Suprapubic skin (tissue), 4 donors: ENCODE data around the gene CNTRL. TPM values are rescaled to one million over a fixed set of nuclear protein-coding genes. Genes with fewer than 3 reads are reported as not detected.
A peak's percentile ranks its signal among the peaks of the same experiment; 100 is the strongest.

ENCODE experiments used
- DNase-seq, 2 donors: peaks; one replicate each; pipeline ENCODE4 v3.0.0-alpha.2; 2019; ENCODE audit warnings: low spot score in 2 of 2
- H3K27ac ChIP-seq: fragments of 200-600 bp; sonication (generic); one replicate; pipeline ENCODE4 v1.5.1; 2019
- H3K27me3 ChIP-seq: fragments of 200-600 bp; sonication (generic); one replicate; pipeline ENCODE4 v1.5.1; 2019
- H3K36me3 ChIP-seq: fragments of 200-600 bp; sonication (generic); one replicate; pipeline ENCODE4 v1.5.1; 2019
- H3K4me1 ChIP-seq: fragments of 200-600 bp; sonication (generic); one replicate; pipeline ENCODE4 v1.5.1; 2019
- H3K4me3 ChIP-seq: fragments of 200-600 bp; sonication (generic); one replicate; pipeline ENCODE4 v1.5.1; 2019; ENCODE audit warnings: mild to moderate bottlenecking
- H3K9me3 ChIP-seq: fragments of 200-600 bp; sonication (generic); one replicate; pipeline ENCODE4 v1.5.1; 2019
- EP300 ChIP-seq: sonication (generic); formaldehyde crosslinking; IDR thresholded peaks from one replicate; pipeline ENCODE4 v1.6.1; 2017; ENCODE audit warnings: antibody characterized with exemption
- POLR2A ChIP-seq, 2 donors: fragments of 450-650 bp; IDR thresholded peaks; one replicate each; pipeline ENCODE4 v1.6.1; 2017; ENCODE audit warnings: antibody characterized with exemption in 2 of 2, mild to moderate bottlenecking in 2 of 2, moderate library complexity in 2 of 2
- POLR2AphosphoS5 ChIP-seq, 3 donors: sonication (generic); formaldehyde crosslinking; IDR thresholded peaks; one replicate each; pipeline ENCODE4 v1.6.1; 2017; ENCODE audit warnings: antibody characterized with exemption in 3 of 3
- WGBS: methylation state at CpG from one replicate; pipeline ENCODE4 v1.1.5; 2018; 5-methylcytosine and 5-hydroxymethylcytosine counted together
- total RNA-seq, 4 donors: library from RNA; depleted of rRNA; stranded (reverse); fragments of >200 nt; gene quantifications; one replicate each; pipeline ENCODE4 v1.1.0, GENCODE V29; 2016
- TF ChIP-seq, protein P1 (sequence below), 2 donors: fragments of 200-600 bp in 1 of 2; fragments of 450-650 bp in 1 of 2; sonication (generic) in 1 of 2; IDR thresholded peaks; one replicate each; pipeline ENCODE4 v1.5.1; 2016 to 2019; ENCODE audit warnings: antibody characterized with exemption in 2 of 2, mild to moderate bottlenecking in 1 of 2, moderate library complexity in 1 of 2

Gene CNTRL
- total RNA-seq, 4 donors from 2014 or later = 6.4 to 24.6 (median 13.6) TPM

DNA sequence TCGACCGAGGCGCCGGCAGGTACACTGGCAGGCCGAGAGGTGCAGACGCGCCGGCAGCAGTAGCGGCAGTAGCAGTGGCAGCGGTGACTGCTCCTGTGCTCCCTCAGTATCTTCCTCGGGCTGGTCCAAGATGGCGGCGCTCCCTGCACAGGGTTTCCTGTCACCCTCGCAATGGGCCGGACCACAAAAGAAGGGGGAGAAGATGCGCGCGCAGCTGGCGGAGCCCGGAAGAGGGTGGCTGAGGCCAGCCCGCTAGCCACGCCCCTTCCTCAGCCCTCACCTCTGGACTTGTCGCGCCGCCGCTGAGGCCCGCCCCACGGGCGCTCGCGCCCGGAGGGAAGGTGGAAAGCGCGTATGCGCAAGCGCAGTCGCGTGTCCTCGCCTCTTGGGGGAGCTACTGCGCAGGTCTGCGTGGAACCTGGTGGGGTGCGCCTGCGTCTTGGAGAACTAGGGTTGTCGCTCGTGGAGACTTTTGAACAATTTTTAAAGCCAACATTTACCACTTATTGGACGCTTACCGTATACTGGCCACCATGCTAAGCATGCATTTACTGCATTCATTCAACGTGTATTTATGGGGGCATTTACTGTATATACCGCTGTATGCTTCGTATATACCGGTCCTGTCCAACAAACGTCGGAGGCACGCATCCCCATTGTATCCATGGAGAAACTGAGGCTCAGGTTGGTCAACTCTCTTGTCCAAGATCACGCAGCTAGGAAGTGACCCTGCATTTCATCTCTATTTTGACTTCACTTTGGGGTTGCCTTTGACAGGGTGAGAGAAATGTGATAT is 127.2 kb downstream of the CNTRL start, which contains the start of gene RAB14:
Gene RAB14 (minus strand): TSS at position 132 of the 796 bp plus-strand sequence. CDS start 8,457 bp downstream, outside the sequence.
- TF ChIP-seq POLR2AphosphoS5 (IDR thresholded peaks at IDR 0.05) (peak in 1 of 3 donors; percentile 41), POLR2A (IDR thresholded peaks at IDR 0.05) (peak in 1 of 2 donors; percentile 69), EP300 (peak; percentile 30)
- TF ChIP-seq, protein P1, sequence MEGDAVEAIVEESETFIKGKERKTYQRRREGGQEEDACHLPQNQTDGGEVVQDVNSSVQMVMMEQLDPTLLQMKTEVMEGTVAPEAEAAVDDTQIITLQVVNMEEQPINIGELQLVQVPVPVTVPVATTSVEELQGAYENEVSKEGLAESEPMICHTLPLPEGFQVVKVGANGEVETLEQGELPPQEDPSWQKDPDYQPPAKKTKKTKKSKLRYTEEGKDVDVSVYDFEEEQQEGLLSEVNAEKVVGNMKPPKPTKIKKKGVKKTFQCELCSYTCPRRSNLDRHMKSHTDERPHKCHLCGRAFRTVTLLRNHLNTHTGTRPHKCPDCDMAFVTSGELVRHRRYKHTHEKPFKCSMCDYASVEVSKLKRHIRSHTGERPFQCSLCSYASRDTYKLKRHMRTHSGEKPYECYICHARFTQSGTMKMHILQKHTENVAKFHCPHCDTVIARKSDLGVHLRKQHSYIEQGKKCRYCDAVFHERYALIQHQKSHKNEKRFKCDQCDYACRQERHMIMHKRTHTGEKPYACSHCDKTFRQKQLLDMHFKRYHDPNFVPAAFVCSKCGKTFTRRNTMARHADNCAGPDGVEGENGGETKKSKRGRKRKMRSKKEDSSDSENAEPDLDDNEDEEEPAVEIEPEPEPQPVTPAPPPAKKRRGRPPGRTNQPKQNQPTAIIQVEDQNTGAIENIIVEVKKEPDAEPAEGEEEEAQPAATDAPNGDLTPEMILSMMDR (IDR thresholded peaks at IDR 0.05) = peak; percentile 15 to 70
- H3K9me3 ChIP-seq = no peaks in the 10 kb centered on the region
- H3K4me1 ChIP-seq = peaks cover 48% of the 10 kb centered on the region
- H3K27me3 ChIP-seq = no peaks in the 10 kb centered on the region
- 6% methylated on average over 19 of the region's 55 CpGs for WGBS
- peak; percentile 100 for DNase-seq
- H3K36me3 ChIP-seq = no peaks in the 10 kb centered on the region
- peak within 1 kb of the TSS; percentile 100 for H3K4me3 ChIP-seq
- H3K27ac ChIP-seq = peak within 1 kb of the TSS; percentile 98

DNA sequence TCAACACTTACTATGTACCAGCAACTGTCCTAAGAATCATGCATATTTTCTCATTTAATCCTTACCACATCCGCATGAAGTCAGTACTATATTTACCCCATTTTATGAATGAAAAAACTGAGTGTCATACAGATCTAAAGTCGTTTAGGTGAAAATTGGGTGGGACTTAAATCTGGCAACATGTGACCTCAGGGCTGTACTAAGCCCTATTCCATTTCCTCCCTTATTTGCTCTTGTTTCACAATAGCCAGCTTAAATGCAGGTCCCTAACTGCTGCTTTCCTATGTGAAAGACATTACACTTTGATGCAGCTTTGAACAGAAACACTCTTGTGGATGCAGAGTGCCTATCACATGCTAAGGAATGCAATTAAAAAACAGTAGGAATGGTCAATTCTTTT is 129.4 kb downstream of the CNTRL start:
- 61% methylated on average over 2 of the region's 2 CpGs for WGBS
- H3K4me1 ChIP-seq = peaks cover 26% of the 10 kb centered on the region
- H3K9me3 ChIP-seq = no peaks in the 10 kb centered on the region
- H3K27ac ChIP-seq = no peak overlapping the region
- no peaks in the 10 kb centered on the region for H3K27me3 ChIP-seq
- DNase-seq = no peak
- H3K4me3 ChIP-seq = no peak overlapping the region
- no peaks in the 10 kb centered on the region for H3K36me3 ChIP-seq
- TF ChIP-seq POLR2A (IDR thresholded peaks at IDR 0.05) (no peak), EP300 (no peak)
- TF ChIP-seq, protein P1 (IDR thresholded peaks at IDR 0.05) = no peak

DNA sequence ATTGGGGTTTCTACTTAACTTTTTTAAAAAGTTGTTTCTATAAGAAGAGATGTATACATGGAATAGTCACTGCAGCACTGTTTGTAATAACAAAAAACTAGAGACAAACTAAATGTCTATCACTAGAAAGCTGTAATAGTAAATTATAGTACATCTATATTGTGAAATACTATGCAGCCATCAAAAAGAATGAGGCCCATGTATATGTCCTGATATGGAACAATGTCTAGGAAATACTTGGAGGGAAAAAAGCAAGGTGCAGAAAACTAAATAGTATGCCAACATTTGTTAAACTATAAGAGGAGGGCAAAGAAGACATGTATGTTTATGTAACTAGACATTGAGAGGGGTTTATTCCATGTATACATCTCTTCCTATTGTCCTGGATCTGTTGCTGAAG is 129.9 kb downstream of the CNTRL start:
- H3K4me1 ChIP-seq = peaks cover 21% of the 10 kb centered on the region
- no peaks in the 10 kb centered on the region for H3K36me3 ChIP-seq
- DNase-seq = no peak
- H3K4me3 ChIP-seq = no peak overlapping the region
- no peaks in the 10 kb centered on the region for H3K9me3 ChIP-seq
- no peaks in the 10 kb centered on the region for H3K27me3 ChIP-seq
- no peak overlapping the region for H3K27ac ChIP-seq
- TF ChIP-seq EP300 (no peak), POLR2A (IDR thresholded peaks at IDR 0.05) (no peak), POLR2AphosphoS5 (IDR thresholded peaks at IDR 0.05) (no peak)
- TF ChIP-seq, protein P1 (IDR thresholded peaks at IDR 0.05) = no peak

DNA sequence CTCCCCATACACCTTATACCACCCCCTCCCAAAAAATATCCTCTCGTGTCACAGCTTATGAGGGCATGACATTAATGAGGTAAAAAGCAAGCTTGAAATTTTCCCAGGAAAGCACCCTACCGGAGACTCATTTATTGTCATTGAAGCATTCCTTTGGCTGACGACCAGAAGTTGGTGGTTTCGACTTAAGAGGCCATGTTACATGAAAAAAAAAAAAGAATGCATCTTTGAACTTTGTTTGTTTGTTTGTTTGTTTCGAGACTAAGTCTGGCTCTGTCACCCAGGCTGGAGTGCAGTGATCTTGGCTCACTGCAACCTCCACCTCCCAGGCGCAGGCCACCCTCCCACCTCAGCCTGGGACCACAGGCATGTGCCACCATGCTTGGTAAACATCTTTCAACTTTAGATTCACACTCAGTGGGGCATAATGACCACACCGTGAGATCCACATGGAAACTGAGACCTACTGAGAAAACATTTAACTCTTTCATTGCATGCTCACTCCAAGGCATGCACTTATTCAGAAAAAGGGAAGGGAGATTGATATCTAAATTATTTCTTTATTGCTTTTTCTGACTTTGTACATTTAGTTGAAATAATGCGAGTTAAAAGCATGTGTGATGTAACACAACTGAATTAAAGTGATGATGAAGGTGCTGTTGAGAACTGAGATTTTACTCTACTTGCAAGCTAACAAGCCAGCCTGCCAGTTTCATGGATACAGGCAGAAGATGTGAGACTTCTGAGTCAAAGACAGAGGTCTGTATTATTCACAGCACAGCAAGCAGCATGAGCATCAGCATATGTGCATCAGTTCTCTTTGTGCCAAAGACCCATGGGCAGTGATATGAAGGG is 132.0 kb downstream of the CNTRL start:
- peaks cover 8% of the 10 kb centered on the region for H3K4me1 ChIP-seq
- TF ChIP-seq EP300 = no peak
- no peaks in the 10 kb centered on the region for H3K9me3 ChIP-seq
- no peaks in the 10 kb centered on the region for H3K27me3 ChIP-seq
- 62% methylated on average over 8 of the region's 8 CpGs for WGBS
- no peak for DNase-seq
- H3K4me3 ChIP-seq = no peak overlapping the region
- H3K36me3 ChIP-seq = no peaks in the 10 kb centered on the region
- H3K27ac ChIP-seq = no peak overlapping the region

DNA sequence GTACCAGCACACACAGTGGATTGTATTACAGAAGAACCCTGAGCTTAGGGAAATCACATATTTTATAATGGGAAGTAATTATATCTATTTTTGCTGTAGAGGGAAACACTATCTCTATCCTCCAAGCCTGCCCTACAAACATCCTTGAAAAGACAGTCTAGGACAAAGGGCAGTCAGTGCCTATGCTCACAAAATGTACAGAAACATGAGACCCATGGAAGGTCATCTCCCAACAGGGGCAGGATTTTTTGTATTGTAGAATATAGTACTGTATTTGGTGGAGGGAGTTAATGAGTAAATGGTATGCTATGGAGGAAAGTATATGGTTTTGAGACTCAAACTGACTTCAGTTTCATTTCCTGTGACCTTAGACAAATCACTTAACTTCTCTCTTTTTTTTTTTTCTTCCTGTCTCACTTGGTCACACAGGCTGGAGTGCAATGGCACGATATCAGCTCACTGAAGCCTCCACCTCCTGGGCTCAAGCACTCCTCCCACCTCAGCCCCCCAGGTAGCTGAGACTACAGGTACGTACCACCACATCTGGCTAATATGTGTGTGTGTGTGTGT is 132.7 kb downstream of the CNTRL start:
- TF ChIP-seq, protein P1 (IDR thresholded peaks at IDR 0.05) = no peak
- TF ChIP-seq EP300 (no peak), POLR2AphosphoS5 (IDR thresholded peaks at IDR 0.05) (no peak), POLR2A (IDR thresholded peaks at IDR 0.05) (no peak)
- Histone ChIP-seq H3K9me3 (no peaks in the 10 kb centered on the region), H3K4me1 (peaks cover 3% of the 10 kb centered on the region), H3K27me3 (no peaks in the 10 kb centered on the region), H3K27ac (no peak overlapping the region), H3K4me3 (no peak overlapping the region), H3K36me3 (no peaks in the 10 kb centered on the region)
- WGBS = 45% methylated on average over 1 of the region's 2 CpGs
- no peak for DNase-seq
